ENCODE data around the gene ARHGEF28. TPM values are rescaled to one million over a fixed set of nuclear protein-coding genes. Genes with fewer than 3 reads are reported as not detected.

The ARHGEF28 gene
- total RNA-seq, 3 donors from 2014 or later (not counting 1 experiment from before 2014, with no cell fraction given), result 2.3 to 7.1 (median 5.8) TPM

DNA sequence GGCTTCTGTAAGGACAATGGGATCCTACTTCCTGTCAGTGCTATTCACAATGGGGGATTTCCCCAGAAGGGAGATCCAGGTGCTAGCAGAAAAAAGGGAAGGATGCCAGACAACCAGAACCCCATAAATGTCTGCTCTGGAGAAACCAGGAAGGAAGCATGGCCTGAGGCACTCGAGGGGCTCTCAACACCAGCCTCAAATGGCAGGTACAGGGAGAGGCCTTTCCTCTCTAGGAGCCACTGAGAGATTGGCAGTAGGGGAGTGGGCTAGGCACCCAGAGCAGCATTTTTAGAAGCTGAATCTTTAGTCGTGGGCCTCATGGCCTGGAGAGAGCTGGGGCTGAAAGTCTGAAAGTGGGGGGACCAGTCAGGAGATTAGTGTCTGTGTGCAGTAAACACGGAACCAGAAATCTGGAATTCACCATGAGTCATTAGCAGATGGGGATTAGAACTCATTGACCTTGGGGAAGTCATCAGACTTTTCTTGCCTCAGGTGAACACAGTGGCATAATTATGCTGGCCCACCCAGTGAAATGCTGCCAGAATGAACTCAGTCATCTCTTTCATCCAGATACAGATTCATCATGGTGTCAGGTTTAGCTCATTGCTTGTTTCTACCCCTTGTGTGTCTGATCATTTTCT lies 28.3 kb downstream of the ARHGEF28 start:
- Mint-ChIP-seq H3K4me3 (no peak overlapping the region), H3K36me3 (no peaks in the 10 kb centered on the region), H3K9me3 (no peaks in the 10 kb centered on the region), H3K27ac (no peak overlapping the region), H3K4me1 (peaks cover 0 to 6% of the 10 kb centered on the region in 2 donors), H3K27me3 (ENCODE audit: low read depth in 2 of 2) (peaks cover 0 to 6% of the 10 kb centered on the region in 2 donors)
- 37% methylated on average over 3 of the region's 3 CpGs for WGBS (ENCODE audit: insufficient coverage)
- H3K9me3 ChIP-seq (ENCODE audit: control insufficient read depth, insufficient read depth, low read length), result no peaks in the 10 kb centered on the region
- H3K4me3 ChIP-seq (ENCODE audit: low read length), result no peak overlapping the region
- ATAC-seq (no peak), DNase-seq (no peak)
- H3K27me3 ChIP-seq (ENCODE audit: control insufficient read depth, insufficient read depth, low read length), result no peaks in the 10 kb centered on the region
- TF ChIP-seq, protein P1, sequence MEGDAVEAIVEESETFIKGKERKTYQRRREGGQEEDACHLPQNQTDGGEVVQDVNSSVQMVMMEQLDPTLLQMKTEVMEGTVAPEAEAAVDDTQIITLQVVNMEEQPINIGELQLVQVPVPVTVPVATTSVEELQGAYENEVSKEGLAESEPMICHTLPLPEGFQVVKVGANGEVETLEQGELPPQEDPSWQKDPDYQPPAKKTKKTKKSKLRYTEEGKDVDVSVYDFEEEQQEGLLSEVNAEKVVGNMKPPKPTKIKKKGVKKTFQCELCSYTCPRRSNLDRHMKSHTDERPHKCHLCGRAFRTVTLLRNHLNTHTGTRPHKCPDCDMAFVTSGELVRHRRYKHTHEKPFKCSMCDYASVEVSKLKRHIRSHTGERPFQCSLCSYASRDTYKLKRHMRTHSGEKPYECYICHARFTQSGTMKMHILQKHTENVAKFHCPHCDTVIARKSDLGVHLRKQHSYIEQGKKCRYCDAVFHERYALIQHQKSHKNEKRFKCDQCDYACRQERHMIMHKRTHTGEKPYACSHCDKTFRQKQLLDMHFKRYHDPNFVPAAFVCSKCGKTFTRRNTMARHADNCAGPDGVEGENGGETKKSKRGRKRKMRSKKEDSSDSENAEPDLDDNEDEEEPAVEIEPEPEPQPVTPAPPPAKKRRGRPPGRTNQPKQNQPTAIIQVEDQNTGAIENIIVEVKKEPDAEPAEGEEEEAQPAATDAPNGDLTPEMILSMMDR (IDR thresholded peaks at IDR 0.05), result no peak
- no peak overlapping the region for H3K27ac ChIP-seq (ENCODE audit: low read length)
- intact Hi-C loops (cut with micrococcal nuclease), result no loop called here
- H3K36me3 ChIP-seq (ENCODE audit: control insufficient read depth, insufficient read depth, low read length), result no peaks in the 10 kb centered on the region
- no peaks in the 10 kb centered on the region for H3K4me1 ChIP-seq (ENCODE audit: control insufficient read depth, insufficient read depth, low read length)

DNA sequence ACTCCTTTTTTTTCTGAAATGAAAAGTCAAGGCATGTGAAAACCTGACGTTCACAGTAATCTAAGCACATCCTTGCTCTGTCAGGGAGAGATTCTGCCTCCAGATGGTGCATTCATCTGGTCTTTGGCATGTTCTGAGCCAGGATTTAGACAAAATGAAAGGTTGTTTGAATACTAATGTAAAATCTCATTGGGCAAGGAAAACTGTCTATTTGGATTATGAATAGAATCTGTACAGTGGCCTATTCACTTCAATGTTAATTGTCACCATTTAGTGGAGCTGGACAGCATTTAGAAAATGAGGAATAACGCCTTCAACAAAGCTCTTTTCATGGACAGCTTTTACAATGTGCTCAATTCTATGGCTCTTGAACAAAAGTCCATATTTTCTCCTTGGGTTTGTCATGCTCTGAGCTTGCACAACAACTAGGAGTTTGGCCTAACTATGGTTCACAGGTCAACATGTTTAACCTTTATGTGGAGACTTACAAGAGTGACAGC lies 28.9 kb downstream of the ARHGEF28 start:
- Histone ChIP-seq H3K4me3 (ENCODE audit: low read length) (no peak overlapping the region), H3K36me3 (ENCODE audit: control insufficient read depth, insufficient read depth, low read length) (no peaks in the 10 kb centered on the region), H3K4me1 (ENCODE audit: control insufficient read depth, insufficient read depth, low read length) (no peaks in the 10 kb centered on the region), H3K9me3 (ENCODE audit: control insufficient read depth, insufficient read depth, low read length) (no peaks in the 10 kb centered on the region), H3K27ac (ENCODE audit: low read length) (no peak overlapping the region), H3K27me3 (ENCODE audit: control insufficient read depth, insufficient read depth, low read length) (no peaks in the 10 kb centered on the region)
- Mint-ChIP-seq H3K9me3 (no peaks in the 10 kb centered on the region), H3K27me3 (ENCODE audit: low read depth in 2 of 2) (peaks cover 0 to 6% of the 10 kb centered on the region in 2 donors), H3K4me3 (no peak overlapping the region), H3K27ac (no peak overlapping the region), H3K36me3 (no peaks in the 10 kb centered on the region), H3K4me1 (peaks cover 0 to 6% of the 10 kb centered on the region in 2 donors)
- intact Hi-C loops (cut with micrococcal nuclease), result no loop called here
- WGBS (ENCODE audit: insufficient coverage), result 85% methylated on average over 2 of the region's 2 CpGs
- ATAC-seq (no peak), DNase-seq (no peak)
- TF ChIP-seq, protein P1 (IDR thresholded peaks at IDR 0.05), result no peak

- H3K9me3 Mint-ChIP-seq, result no peaks in the 10 kb centered on the region
- H3K36me3 ChIP-seq (ENCODE audit: control insufficient read depth, insufficient read depth, low read length), result no peaks in the 10 kb centered on the region
- peaks cover 0 to 6% of the 10 kb centered on the region in 2 donors for H3K4me1 Mint-ChIP-seq
- H3K36me3 Mint-ChIP-seq, result no peaks in the 10 kb centered on the region
- no peak overlapping the region for H3K4me3 Mint-ChIP-seq
- peaks cover 0 to 9% of the 10 kb centered on the region in 2 donors for H3K27me3 Mint-ChIP-seq (ENCODE audit: low read depth in 2 of 2)
- DNase-seq (no peak), ATAC-seq (no peak)
- 85% methylated on average over 5 of the region's 6 CpGs for WGBS (ENCODE audit: insufficient coverage)
- H3K4me3 ChIP-seq (ENCODE audit: low read length), result no peak overlapping the region
- H3K27ac ChIP-seq (ENCODE audit: low read length), result no peak overlapping the region
- no peak overlapping the region for H3K27ac Mint-ChIP-seq
- no peaks in the 10 kb centered on the region for H3K9me3 ChIP-seq (ENCODE audit: control insufficient read depth, insufficient read depth, low read length)
- no peaks in the 10 kb centered on the region for H3K27me3 ChIP-seq (ENCODE audit: control insufficient read depth, insufficient read depth, low read length)
- TF ChIP-seq, protein P1 (IDR thresholded peaks at IDR 0.05), result no peak
- H3K4me1 ChIP-seq (ENCODE audit: control insufficient read depth, insufficient read depth, low read length), result no peaks in the 10 kb centered on the region
- intact Hi-C loops (cut with micrococcal nuclease), result no loop called here
These were observed 29.6 kb downstream of the ARHGEF28 start for GRCh38 chr5:73655521-73656160.
